ENCODE measurements around the gene BCAS4.

DNA sequence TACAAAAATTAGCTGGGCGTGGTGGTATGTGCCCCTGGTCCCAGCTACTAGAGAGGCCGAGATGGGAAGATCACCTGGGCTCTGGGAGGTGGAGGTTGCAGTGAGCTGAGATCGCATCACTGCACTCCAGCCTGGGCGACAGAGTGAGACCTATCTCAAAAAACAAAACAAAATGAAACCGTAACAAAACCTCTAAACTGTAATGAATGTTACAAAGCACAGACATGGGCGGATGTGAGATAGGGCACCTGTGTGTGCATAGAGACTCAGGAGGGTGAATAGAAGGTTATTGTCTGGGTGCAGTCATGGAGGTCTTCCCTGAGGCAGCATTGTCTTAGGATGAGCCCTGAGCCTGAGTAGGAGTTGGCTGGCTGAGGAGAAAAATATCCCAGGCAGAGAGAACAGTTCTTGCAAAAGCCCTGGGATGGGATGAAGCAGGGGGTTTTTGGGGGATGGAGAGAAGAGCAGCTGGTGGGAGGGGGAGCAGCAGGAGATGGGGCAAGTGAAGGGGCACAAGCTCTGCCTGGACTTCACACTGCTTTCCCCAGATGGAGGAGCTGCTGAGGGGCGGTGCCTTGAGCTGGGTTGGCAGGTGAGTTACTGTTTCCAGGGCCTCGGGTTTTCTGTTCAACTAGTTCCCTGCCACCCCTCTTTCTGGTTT is 5.2 kb downstream of the BCAS4 start:
- TF ChIP-seq CTCF (IDR thresholded peaks at IDR 0.05) (no peak), POLR2AphosphoS5 (IDR thresholded peaks at IDR 0.05) (no peak)

Data from breast epithelium (tissue), 3 donors.